Mesendoderm (in vitro differentiated cells): ENCODE data around the gene UTY.
A peak's percentile ranks its signal among the peaks of the same experiment; 100 is the strongest.
"Not testable (repeated sequence)": the region's sequence is repeated elsewhere in the genome, so short reads cannot be mapped to it uniquely, and the experiment has no call there.

Experiments used
- DNase-seq: peaks from one replicate; pipeline ENCODE4 v3.0.0; 2013
- H2AK5ac ChIP-seq: 2 replicates; pipeline ENCODE4 v1.6.1; 2013; ENCODE audit warnings: low read length, inconsistent platforms
- H2BK120ac ChIP-seq: 2 replicates; pipeline ENCODE4 v1.6.1; 2013; ENCODE audit warnings: low read depth, mild to moderate bottlenecking, low read length, moderate library complexity, mixed read lengths
- H2BK15ac ChIP-seq: replicated peaks from 2 replicates; pipeline ENCODE4 v1.6.1; 2013; ENCODE audit warnings: low read depth, mild to moderate bottlenecking, moderate library complexity
- H2BK5ac ChIP-seq: 2 replicates; pipeline ENCODE4 v1.6.1; 2013; ENCODE audit warnings: low read length, inconsistent platforms
- H3K18ac ChIP-seq: 2 replicates; pipeline ENCODE4 v1.6.1; 2013; ENCODE audit warnings: mild to moderate bottlenecking, low read length, mixed read lengths
- H3K23ac ChIP-seq: one replicate; pipeline ENCODE4 v1.6.1; 2013; ENCODE audit warnings: low read length
- H3K27ac ChIP-seq: 2 replicates; pipeline ENCODE4 v1.5.1; 2013; ENCODE audit warnings: low read depth, mild to moderate bottlenecking, inconsistent platforms, low read length, moderate library complexity
- H3K27me3 ChIP-seq: 2 replicates; pipeline ENCODE4 v1.6.1; 2013; ENCODE audit warnings: low read length, control low read depth, mild to moderate bottlenecking, inconsistent platforms; ENCODE audit not compliant: insufficient read depth, poor library complexity
- H3K36me3 ChIP-seq: 2 replicates; pipeline ENCODE4 v1.6.1; 2013; ENCODE audit warnings: low read length, inconsistent platforms; ENCODE audit not compliant: control insufficient read depth, insufficient read depth
- H3K4ac ChIP-seq: one replicate; pipeline ENCODE4 v1.6.1; 2013; ENCODE audit warnings: low read depth, mild to moderate bottlenecking, low read length, moderate library complexity
- H3K4me1 ChIP-seq: 2 replicates; pipeline ENCODE4 v1.6.1; 2013; ENCODE audit warnings: low read depth, low read length, inconsistent platforms; ENCODE audit not compliant: control insufficient read depth
- H3K4me2 ChIP-seq: 2 replicates; pipeline ENCODE4 v1.6.1; 2013; ENCODE audit warnings: low read length
- H3K4me3 ChIP-seq: 2 replicates; pipeline ENCODE4 v1.5.1; 2013; ENCODE audit warnings: mild to moderate bottlenecking, low read length
- H3K56ac ChIP-seq: one replicate; pipeline ENCODE4 v1.6.1; 2013; ENCODE audit warnings: low read length
- H3K79me1 ChIP-seq: 2 replicates; pipeline ENCODE4 v1.6.1; 2013; ENCODE audit warnings: low read length, inconsistent platforms
- H3K79me2 ChIP-seq: 2 replicates; pipeline ENCODE4 v1.6.1; 2013; ENCODE audit warnings: mild to moderate bottlenecking, low read length; ENCODE audit not compliant: control insufficient read depth, insufficient read depth
- H3K9ac ChIP-seq: 2 replicates; pipeline ENCODE4 v1.6.1; 2013; ENCODE audit warnings: low read length, inconsistent platforms
- H4K5ac ChIP-seq: one replicate; pipeline ENCODE4 v1.6.1; 2013; ENCODE audit warnings: low read length
- H4K8ac ChIP-seq: one replicate; pipeline ENCODE4 v1.6.1; 2013; ENCODE audit warnings: low read depth, mild to moderate bottlenecking, control low read depth, low read length, moderate library complexity
- WGBS: extraction: QIAGEN DNeasy Blood & Tissue Kit; methylation state at CpG from one replicate; pipeline ENCODE4 v1.1.7; 2013; ENCODE audit warnings: low lambda C conversion rate, missing lambda C conversion rate; ENCODE audit not compliant: insufficient coverage; ENCODE audit errors: extremely low coverage; 5-methylcytosine and 5-hydroxymethylcytosine counted together

UTY gene

DNA sequence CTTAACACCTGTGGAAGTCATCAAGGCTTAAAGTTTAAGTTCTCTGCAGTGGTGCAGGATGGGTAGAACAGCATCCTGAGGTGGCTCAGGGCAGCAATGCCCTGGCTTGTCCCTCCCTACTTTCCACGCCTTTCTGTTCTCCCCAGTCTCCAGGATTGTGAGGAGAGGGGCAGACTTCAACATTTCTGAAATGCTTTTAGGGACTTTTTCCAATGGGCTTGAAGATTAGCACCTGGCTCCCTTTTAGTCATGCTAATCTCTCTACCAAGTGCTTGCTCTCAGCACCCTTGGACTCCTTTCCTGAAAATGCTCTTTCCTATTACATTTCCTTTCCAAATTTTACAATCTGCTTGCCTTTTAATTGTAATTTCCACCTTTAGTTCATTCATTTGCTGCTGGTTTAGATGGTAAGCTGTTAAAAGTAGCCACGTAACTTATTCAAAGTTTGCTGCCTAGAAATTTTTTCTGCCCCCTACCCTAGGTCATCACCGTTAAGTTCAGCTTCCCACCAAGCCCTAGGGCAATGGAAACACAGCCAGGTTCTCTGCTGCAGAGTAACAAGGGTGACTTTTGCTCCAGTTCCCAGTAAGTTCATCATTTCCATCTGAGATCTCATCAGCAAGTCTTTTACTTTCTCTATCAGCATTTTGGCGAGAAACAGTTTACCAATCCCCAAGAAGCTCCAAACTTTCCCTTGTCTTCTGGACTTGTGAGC lies 183.5 kb downstream of the UTY start:
- H3K79me1 ChIP-seq, result no peaks in the 10 kb centered on the region
- H3K4me3 ChIP-seq, result no peak overlapping the region
- no peak overlapping the region for H3K4me2 ChIP-seq
- H3K27ac ChIP-seq, result no peak overlapping the region
- H4K5ac ChIP-seq, result no peak overlapping the region
- H3K4me1 ChIP-seq, result no peaks in the 10 kb centered on the region
- no peak overlapping the region for H2BK5ac ChIP-seq
- H3K18ac ChIP-seq, result no peak overlapping the region
- H2BK120ac ChIP-seq, result no peak overlapping the region
- H3K9ac ChIP-seq, result no peak overlapping the region
- H3K56ac ChIP-seq, result no peak overlapping the region
- no peaks in the 10 kb centered on the region for H3K27me3 ChIP-seq
- H3K36me3 ChIP-seq, result no peaks in the 10 kb centered on the region
- no peak overlapping the region for H3K4ac ChIP-seq
- WGBS, result no CpG with 5 or more reads among the region's 4 CpGs
- H2BK15ac ChIP-seq, result no peak overlapping the region
- no peaks in the 10 kb centered on the region for H3K79me2 ChIP-seq
- H3K23ac ChIP-seq, result no peak overlapping the region
- peak; percentile 59 for DNase-seq
- no peak overlapping the region for H4K8ac ChIP-seq
- H2AK5ac ChIP-seq, result no peak overlapping the region

- Histone ChIP-seq H3K4me1 (no peaks in the 10 kb centered on the region), H3K4me2 (no peak overlapping the region), H2BK5ac (no peak overlapping the region), H3K23ac (no peak overlapping the region), H3K4ac (no peak overlapping the region), H2BK120ac (no peak overlapping the region), H3K4me3 (no peak overlapping the region), H3K18ac (no peak overlapping the region), H2AK5ac (no peak overlapping the region), H2BK15ac (no peak overlapping the region), H4K5ac (no peak overlapping the region), H3K36me3 (no peaks in the 10 kb centered on the region), H3K79me1 (no peaks in the 10 kb centered on the region), H3K27me3 (no peaks in the 10 kb centered on the region), H3K56ac (no peak overlapping the region), H3K27ac (no peak overlapping the region), H3K79me2 (no peaks in the 10 kb centered on the region), H4K8ac (no peak overlapping the region), H3K9ac (no peak overlapping the region)
- WGBS, result no CpG with 5 or more reads among the region's 2 CpGs
- peak; percentile 8 for DNase-seq
Measured at GRCh38 chrY:13295026-13295425, 184.8 kb downstream of the UTY start.

- H2AK5ac ChIP-seq, result no peak overlapping the region
- DNase-seq, result no peak
- no peak overlapping the region for H3K4me3 ChIP-seq
- H3K27ac ChIP-seq, result no peak overlapping the region
- no peak overlapping the region for H3K18ac ChIP-seq
- H2BK120ac ChIP-seq, result no peak overlapping the region
- no peak overlapping the region for H3K4me2 ChIP-seq
- H3K23ac ChIP-seq, result no peak overlapping the region
- H3K56ac ChIP-seq, result no peak overlapping the region
- no peaks in the 10 kb centered on the region for H3K79me1 ChIP-seq
- no peak overlapping the region for H3K4ac ChIP-seq
- H3K36me3 ChIP-seq, result no peaks in the 10 kb centered on the region
- H3K9ac ChIP-seq, result no peak overlapping the region
- no peak overlapping the region for H2BK5ac ChIP-seq
- no peak overlapping the region for H4K8ac ChIP-seq
- WGBS, result no CpG with 5 or more reads among the region's 1 CpG
- no peaks in the 10 kb centered on the region for H3K79me2 ChIP-seq
- H3K27me3 ChIP-seq, result no peaks in the 10 kb centered on the region
- H4K5ac ChIP-seq, result no peak overlapping the region
- no peaks in the 10 kb centered on the region for H3K4me1 ChIP-seq
- no peak overlapping the region for H2BK15ac ChIP-seq
Measured at GRCh38 chrY:13291199-13291598, 188.6 kb downstream of the UTY start.

DNA sequence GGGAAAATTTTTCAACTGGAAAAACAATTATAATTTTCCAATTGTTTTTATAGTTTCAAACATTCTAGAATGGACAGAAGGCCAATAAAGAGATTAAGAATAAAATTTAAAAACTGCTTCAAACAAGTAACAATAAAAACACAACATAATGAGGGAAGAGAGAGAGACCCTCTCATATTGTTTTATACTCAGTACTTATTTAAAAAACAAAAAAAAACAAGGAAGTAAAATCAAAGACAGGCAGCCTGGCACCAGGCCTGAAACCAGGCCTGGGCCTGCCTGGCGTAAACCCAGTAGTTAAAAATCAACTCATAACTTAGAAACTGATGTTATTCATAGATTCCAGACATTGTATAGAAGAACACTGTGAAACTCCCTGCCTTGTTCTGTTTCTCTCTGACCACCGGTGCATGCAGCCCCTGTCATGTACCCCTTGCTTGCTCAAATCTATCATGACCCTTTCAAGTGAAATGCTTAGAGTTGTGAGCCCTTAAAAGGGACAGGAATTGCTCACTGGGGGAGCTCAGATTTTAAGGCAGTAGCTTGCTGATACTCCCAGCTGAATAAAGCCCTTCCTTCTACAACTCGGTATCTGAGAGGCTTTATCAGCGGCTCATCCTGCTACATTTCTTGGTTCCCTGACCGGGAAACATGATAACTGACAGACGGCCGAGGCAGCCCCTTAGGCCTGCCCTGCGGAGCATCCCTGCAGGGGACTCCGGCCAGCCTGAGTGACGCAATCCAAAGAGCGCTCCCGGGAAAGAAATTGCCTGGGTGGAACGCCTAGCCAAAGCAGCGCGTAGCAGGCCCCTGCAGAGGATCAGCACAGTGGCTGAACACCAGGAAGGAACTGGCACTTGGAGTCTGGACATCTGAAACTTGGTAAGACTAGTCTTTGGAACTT lies 197.4 kb downstream of the UTY start:
- H3K18ac ChIP-seq, H4K8ac ChIP-seq, H2BK15ac ChIP-seq, H3K4me2 ChIP-seq, H3K56ac ChIP-seq, H3K23ac ChIP-seq, H3K79me1 ChIP-seq, H3K9ac ChIP-seq, H3K4ac ChIP-seq, H3K79me2 ChIP-seq, H3K36me3 ChIP-seq, H2AK5ac ChIP-seq, H2BK120ac ChIP-seq, H2BK5ac ChIP-seq, H3K27me3 ChIP-seq, H3K4me3 ChIP-seq, H4K5ac ChIP-seq, H3K4me1 ChIP-seq: not testable (repeated sequence)
- peak overlapping the region; percentile 51 for H3K27ac ChIP-seq
- no CpG with 5 or more reads among the region's 15 CpGs for WGBS
- peak; percentile 66 for DNase-seq

- Histone ChIP-seq H3K27me3 (no peaks in the 10 kb centered on the region), H2AK5ac (no peak overlapping the region), H3K9ac (no peak overlapping the region), H2BK5ac (no peak overlapping the region), H3K4me1 (no peaks in the 10 kb centered on the region), H3K79me1 (no peaks in the 10 kb centered on the region), H2BK120ac (no peak overlapping the region), H3K23ac (no peak overlapping the region), H4K8ac (no peak overlapping the region), H3K4ac (no peak overlapping the region), H4K5ac (no peak overlapping the region), H3K4me3 (no peak overlapping the region), H3K56ac (no peak overlapping the region), H3K79me2 (no peaks in the 10 kb centered on the region), H3K18ac (no peak overlapping the region), H2BK15ac (no peak overlapping the region), H3K27ac (no peak overlapping the region), H3K36me3 (no peaks in the 10 kb centered on the region), H3K4me2 (no peak overlapping the region)
- WGBS, result no CpG with 5 or more reads among the region's 2 CpGs
- DNase-seq, result no peak
Measured at GRCh38 chrY:13279561-13279960, 200.3 kb downstream of the UTY start.
